GM19025 (cell line): ENCODE results near the gene LST1.

Experiments
- ATAC-seq: cut with Tn5 transposase; IDR thresholded peaks from one replicate; pipeline ENCODE4 v1.9.1; 2021; ENCODE audit warnings: mild to moderate bottlenecking, low read depth, moderate library complexity; ENCODE audit not compliant: unreplicated experiment

LST1 gene

DNA sequence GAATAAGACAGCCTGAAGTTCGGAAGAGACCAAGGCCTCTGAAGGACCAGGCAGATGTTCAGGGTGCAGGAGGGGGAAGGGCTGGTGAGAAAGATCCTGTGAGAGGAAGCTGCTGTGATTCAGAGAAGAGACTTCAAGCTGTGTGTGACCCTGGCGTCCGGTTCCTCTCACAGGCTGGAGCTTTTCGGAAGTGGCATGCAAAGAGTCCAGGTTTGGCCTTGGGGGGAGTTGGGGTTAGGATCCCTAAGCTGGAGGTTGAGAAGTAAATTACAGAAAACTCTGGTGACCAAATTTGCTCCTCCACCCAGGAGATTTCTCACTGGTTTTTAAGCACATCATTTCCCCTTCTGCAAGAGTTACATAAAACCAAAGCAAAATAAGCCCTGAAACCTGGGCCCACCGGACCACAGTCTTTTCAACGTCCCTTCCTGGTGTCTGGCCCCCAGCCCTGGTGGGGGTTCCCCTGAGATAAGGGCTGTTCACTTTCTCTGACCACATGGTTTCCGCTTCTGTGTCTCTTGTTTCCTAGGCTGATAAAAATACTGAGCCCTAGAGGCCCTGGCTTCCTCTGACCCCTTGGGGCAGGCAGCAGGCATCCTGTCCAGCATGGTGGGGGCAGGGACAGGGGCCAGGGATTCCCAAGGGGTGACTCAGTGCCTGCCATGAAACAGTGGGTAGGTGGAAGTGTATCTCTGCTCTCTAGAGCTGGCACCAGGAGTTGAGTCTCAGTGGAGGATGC is 25.9 kb upstream of the LST1 start:
- peak; percentile 76 for ATAC-seq

DNA sequence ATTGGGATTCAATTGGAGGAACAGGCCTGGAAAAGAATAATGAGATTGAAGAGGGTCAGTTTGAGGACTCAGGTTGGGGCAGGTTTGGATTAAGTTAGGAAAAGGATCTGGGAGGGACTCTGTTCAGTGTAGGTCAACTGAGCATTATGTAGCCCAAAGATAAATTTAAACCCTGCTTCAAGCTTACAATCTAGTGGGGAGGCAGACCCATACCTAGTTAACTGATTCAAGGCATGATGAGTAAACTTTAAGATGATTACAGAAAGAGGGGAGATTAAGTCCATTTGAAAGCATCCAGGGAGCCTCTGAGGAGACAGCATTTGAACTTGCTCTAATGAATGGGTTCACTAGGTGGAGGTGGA is 25.4 kb upstream of the LST1 start:
- no peak for ATAC-seq

DNA sequence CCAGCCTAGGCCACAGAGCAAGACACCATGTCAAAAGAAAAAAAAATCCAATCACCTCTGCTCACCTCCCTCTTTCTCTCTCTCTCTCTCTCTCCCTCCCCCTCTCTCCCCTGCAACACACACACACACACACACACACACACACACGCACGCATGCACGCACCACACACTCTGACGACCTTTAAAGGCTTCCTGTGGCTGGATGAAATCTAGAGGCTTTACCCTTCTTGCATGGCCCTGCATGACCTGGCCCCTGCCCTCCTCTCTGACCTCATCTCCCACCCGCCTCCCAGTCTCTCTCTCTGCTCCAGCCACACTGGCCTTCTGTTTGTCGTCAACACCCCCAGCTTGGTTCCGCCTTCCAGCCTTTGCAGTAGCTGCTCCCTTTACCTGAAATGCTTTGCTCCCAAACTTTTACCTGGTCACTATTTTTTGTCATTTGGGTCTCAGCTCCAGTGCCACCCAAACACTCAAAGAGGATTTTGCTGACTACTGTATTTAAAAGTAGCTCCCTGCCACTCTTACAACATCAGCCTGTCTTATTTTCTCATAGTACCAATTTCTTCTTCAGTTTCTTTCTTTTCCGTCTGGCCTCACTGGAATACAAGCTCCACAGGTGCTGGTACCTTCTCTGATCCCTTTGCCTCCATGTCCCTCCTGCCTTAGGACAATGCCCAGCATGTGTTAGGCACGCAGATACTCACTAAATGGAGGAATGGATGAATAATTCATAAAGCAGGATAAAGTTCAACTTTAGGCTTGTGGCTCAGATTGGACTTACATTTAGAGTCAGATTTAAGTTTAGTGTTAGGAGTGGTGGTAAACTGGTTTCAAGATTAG is 18.3 kb upstream of the LST1 start:
- ATAC-seq: no peak

- peak; percentile 62 for ATAC-seq
Measured at GRCh38 chr6:31568537-31568961, 17.5 kb upstream of the LST1 start.

DNA sequence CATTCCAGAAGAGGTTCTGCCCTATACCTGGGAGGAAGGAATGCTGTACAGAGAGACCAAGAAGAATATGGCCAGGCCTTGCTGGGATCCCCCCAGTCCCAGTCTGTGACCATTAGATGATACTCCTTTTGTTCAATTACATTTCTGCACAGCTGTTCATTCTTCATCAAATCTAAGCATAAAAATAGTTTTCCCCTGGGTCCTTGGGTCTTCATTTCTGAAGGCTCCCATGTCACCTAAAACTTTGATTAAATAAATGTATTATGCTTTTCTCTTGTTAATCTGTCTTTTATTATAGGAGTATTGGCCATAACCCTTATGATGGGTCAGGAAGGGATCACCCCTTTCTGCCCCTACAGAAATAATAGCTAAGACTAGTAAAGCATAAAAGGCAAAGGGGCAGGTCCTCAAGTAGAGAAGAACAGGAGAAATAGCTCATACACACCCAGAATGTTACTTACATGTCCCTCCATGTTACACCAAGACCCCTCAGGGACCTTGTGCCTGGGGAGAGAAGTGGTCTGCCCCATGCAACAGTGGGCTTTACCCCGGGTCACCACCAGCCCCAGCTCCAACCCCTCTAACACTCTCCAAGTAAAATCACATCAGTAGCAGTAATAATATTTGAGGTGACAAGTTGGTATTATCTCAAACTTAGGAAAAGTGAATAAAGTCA is 16.1 kb upstream of the LST1 start:
- ATAC-seq: no peak

DNA sequence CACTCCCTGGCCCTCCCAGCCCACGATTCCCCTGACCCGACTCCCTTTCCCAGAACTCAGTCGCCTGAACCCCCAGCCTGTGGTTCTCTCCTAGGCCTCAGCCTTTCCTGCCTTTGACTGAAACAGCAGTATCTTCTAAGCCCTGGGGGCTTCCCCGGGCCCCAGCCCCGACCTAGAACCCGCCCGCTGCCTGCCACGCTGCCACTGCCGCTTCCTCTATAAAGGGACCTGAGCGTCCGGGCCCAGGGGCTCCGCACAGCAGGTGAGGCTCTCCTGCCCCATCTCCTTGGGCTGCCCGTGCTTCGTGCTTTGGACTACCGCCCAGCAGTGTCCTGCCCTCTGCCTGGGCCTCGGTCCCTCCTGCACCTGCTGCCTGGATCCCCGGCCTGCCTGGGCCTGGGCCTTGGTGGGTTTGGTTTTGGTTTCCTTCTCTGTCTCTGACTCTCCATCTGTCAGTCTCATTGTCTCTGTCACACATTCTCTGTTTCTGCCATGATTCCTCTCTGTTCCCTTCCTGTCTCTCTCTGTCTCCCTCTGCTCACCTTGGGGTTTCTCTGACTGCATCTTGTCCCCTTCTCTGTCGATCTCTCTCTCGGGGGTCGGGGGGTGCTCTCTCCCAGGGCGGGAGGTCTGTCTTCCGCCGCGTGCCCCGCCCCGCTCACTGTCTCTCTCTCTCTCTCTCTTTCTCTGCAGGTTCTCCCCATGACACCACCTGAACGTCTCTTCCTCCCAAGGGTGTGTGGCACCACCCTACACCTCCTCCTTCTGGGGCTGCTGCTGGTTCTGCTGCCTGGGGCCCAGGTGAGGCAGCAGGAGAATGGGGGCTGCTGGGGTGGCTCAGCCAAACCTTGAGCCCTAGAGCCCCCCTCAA is 13.8 kb upstream of the LST1 start, which contains the start of gene LTA:
LTA (plus strand) TSS at position 249 of the 871 bp plus-strand sequence; CDS start at position 703, 454 bp downstream.
- peak; percentile 54 for ATAC-seq

DNA sequence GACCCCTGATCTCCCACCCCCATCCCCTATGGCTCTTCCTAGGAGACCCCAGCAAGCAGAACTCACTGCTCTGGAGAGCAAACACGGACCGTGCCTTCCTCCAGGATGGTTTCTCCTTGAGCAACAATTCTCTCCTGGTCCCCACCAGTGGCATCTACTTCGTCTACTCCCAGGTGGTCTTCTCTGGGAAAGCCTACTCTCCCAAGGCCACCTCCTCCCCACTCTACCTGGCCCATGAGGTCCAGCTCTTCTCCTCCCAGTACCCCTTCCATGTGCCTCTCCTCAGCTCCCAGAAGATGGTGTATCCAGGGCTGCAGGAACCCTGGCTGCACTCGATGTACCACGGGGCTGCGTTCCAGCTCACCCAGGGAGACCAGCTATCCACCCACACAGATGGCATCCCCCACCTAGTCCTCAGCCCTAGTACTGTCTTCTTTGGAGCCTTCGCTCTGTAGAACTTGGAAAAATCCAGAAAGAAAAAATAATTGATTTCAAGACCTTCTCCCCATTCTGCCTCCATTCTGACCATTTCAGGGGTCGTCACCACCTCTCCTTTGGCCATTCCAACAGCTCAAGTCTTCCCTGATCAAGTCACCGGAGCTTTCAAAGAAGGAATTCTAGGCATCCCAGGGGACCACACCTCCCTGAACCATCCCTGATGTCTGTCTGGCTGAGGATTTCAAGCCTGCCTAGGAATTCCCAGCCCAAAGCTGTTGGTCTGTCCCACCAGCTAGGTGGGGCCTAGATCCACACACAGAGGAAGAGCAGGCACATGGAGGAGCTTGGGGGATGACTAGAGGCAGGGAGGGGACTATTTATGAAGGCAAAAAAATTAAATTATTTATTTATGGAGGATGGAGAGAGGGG is 12.6 kb upstream of the LST1 start:
- ATAC-seq: no peak

- no peak for ATAC-seq
Measured at GRCh38 chr6:31574106-31575061, 11.7 kb upstream of the LST1 start.

GRCh38 chr6:31575335-31575901 is 10.7 kb upstream of the LST1 start, which contains the start of gene TNF:
Gene TNF (plus strand): TSS chr6:31575565. CDS start chr6:31575742, 177 bp downstream.
- no peak for ATAC-seq

DNA sequence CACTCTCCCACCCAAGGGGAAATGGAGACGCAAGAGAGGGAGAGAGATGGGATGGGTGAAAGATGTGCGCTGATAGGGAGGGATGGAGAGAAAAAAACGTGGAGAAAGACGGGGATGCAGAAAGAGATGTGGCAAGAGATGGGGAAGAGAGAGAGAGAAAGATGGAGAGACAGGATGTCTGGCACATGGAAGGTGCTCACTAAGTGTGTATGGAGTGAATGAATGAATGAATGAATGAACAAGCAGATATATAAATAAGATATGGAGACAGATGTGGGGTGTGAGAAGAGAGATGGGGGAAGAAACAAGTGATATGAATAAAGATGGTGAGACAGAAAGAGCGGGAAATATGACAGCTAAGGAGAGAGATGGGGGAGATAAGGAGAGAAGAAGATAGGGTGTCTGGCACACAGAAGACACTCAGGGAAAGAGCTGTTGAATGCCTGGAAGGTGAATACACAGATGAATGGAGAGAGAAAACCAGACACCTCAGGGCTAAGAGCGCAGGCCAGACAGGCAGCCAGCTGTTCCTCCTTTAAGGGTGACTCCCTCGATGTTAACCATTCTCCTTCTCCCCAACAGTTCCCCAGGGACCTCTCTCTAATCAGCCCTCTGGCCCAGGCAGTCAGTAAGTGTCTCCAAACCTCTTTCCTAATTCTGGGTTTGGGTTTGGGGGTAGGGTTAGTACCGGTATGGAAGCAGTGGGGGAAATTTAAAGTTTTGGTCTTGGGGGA is 10.0 kb upstream of the LST1 start:
- no peak for ATAC-seq

DNA sequence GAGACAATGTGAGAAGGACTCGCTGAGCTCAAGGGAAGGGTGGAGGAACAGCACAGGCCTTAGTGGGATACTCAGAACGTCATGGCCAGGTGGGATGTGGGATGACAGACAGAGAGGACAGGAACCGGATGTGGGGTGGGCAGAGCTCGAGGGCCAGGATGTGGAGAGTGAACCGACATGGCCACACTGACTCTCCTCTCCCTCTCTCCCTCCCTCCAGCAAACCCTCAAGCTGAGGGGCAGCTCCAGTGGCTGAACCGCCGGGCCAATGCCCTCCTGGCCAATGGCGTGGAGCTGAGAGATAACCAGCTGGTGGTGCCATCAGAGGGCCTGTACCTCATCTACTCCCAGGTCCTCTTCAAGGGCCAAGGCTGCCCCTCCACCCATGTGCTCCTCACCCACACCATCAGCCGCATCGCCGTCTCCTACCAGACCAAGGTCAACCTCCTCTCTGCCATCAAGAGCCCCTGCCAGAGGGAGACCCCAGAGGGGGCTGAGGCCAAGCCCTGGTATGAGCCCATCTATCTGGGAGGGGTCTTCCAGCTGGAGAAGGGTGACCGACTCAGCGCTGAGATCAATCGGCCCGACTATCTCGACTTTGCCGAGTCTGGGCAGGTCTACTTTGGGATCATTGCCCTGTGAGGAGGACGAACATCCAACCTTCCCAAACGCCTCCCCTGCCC is 9.0 kb upstream of the LST1 start:
- ATAC-seq: no peak

DNA sequence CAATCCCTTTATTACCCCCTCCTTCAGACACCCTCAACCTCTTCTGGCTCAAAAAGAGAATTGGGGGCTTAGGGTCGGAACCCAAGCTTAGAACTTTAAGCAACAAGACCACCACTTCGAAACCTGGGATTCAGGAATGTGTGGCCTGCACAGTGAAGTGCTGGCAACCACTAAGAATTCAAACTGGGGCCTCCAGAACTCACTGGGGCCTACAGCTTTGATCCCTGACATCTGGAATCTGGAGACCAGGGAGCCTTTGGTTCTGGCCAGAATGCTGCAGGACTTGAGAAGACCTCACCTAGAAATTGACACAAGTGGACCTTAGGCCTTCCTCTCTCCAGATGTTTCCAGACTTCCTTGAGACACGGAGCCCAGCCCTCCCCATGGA is 8.5 kb upstream of the LST1 start:
- no peak for ATAC-seq

DNA sequence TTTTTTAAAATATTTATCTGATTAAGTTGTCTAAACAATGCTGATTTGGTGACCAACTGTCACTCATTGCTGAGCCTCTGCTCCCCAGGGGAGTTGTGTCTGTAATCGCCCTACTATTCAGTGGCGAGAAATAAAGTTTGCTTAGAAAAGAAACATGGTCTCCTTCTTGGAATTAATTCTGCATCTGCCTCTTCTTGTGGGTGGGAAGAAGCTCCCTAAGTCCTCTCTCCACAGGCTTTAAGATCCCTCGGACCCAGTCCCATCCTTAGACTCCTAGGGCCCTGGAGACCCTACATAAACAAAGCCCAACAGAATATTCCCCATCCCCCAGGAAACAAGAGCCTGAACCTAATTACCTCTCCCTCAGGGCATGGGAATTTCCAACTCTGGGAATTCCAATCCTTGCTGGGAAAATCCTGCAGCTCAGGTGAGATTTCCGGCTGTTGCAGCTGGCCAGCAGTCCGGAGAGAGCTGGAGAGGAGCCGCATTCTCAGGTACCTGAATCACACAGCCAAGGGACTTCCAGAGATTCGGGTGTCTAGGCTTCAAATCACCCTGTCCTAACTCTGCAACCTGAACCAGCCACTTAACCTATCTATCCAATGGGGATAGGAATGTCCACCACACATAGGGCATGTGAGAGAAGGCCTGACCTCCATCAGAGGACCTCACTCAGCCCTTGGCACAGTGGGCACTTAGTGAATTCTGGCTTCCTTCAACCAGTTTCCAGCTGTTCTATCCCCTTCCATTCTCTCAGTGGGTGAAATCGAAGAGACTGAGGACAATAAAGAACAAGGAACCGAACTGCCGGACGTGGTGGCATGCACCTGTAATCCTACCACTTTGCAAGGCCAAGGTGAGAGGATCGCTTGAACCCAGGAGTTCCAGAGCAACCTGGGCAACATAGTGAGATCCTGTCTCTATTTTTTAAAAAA is 7.6 kb upstream of the LST1 start:
- no peak for ATAC-seq

DNA sequence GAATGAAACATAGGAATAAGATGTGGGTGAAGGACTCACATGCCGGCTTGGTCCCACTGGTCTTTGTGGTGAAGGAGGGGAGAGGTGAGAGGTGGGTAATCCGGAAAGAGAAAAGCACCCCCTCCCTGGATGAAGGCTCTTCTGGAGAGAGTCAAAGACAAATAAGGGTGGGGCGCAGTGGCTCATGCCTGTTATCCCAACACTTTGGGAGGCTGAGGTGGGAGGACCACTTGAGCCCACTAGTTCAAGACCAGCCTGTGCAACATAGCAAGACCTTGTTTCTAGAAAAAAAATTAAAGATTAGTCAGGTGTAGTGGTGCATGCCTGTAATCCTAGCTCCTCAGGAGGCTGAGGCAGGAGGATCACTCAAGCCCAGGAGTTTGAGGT is 7.0 kb upstream of the LST1 start:
- ATAC-seq: no peak

GRCh38 chr6:31579546-31580437 is 6.3 kb upstream of the LST1 start:
- no peak for ATAC-seq
